Measurements from ENCODE around the gene SFMBT2. TPM values are rescaled to one million over a fixed set of nuclear protein-coding genes. Genes with fewer than 3 reads are reported as not detected.

SFMBT2 gene
- total and polyA plus RNA-seq, 10 of the 15 experiments (the other 5 are each of a cell fraction or from before 2014, with no cell fraction given), result 2.8 to 29.6 (median 15.1) TPM

DNA sequence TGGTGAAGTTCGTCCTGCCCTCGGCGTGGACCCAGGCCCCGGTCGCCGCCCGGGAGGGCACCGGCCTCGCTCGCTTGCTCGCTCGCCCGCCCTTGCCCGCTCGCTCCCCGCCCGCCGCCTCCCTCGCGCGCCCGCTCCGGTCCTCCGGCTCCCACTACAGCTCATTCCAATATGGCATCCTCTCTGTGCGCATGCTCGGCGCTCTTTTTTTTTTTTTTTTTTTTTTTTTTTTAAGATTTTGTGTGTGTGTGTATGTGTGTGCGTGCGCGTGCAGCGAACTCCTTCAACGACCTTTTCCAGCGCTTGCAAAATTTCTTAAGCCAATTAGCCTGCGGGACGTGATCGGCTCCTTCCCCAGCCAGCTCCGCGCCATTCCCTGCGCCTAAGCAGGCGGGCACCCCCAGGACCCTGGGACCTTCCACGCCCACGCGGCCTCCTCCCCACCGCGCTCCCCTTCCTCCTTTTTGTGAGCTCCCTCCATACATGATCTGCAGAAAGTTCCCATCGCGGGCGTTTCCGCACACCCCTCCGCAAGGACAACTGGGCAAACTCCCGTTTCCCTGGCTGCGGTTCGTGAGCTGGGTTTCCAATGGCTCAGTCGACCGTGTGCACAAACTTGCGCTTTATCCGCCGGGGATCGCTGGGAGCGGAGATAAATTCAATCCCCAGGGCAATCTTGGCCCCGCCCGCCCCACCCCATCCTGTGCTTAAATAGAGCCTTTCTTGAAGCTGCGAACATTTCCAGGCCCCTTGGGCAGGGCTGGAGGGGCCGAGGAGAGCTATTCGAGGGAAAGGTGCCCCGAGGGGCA lies at the start of gene SFMBT2 (continued):
- TF ChIP-seq ZNF384 (IDR thresholded peaks at IDR 0.05; ENCODE audit: borderline replicate concordance, low read depth, low read length) (peak; percentile 100), BACH1 (IDR thresholded peaks at IDR 0.05; ENCODE audit: borderline replicate concordance) (no peak; the same call in 1 of the 2 replicates), IKZF2 (IDR thresholded peaks at IDR 0.05) (peak; percentile 57 to 64), TCF3 (IDR thresholded peaks at IDR 0.05; ENCODE audit: borderline replicate concordance, insufficient read depth, low read depth, low read length) (no peak), NR2C2 (IDR thresholded peaks at IDR 0.05; ENCODE audit: borderline replicate concordance, control insufficient read depth, insufficient read length, low read depth) (no peak)

DNA sequence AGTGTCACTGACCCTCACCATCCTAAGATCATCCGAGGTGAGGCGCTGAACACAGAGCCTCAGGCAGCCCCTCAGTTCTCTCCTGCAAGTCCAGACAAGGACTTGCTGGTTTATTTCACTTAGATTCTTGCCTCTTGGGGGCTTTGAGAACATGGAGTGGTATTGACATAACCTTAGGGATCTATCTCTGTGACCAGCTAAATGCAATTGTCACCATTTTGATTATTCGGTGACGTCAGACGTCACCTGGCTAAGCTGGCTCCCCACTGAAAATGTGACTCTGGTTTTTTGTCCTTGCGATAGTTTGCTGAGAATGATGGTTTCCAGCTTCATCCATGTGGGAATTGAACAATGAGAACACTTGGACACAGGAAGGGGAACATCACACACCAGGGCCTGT lies 49.2 kb upstream of the SFMBT2 start:
- ChIA-PET CTCF (interaction anchor here (1.0 to 1.7 kb wide), 3 partner anchors 10 to 65 kb away, joined by 3 to 6 read pairs (median 4); no protein-coding TSS in a partner anchor), SMC1A (ENCODE audit: uncharacterized antibody, unreplicated experiment) (interaction anchor here (2.6 to 2.7 kb wide), 2 partner anchors 9 to 12 kb away, joined by 9 read pairs; no protein-coding TSS in a partner anchor), POLR2A (interaction anchor here (1.2 kb wide), 1 partner anchor 15 kb away, joined by 3 read pairs; no protein-coding TSS in a partner anchor), RAD21 (ENCODE audit: unreplicated experiment) (interaction anchor here (0.6 to 1.6 kb wide), 3 partner anchors 12 to 309 kb away, joined by 3 to 5 read pairs (median 3); no protein-coding TSS in a partner anchor)
- TF ChIP-seq BCL11A (IDR thresholded peaks at IDR 0.05; ENCODE audit: low read depth, low read length), result no peak
- no peak for TF ChIP-seq NFIC (IDR thresholded peaks at IDR 0.05; ENCODE audit: low read depth, low read length)
- no peak for TF ChIP-seq ZZZ3 (IDR thresholded peaks at IDR 0.05; ENCODE audit: control insufficient read depth, insufficient read length, low read depth)
- TF ChIP-seq FOXM1 (IDR thresholded peaks at IDR 0.05; ENCODE audit: low read depth, low read length), result no peak
- TF ChIP-seq ESRRA (IDR thresholded peaks at IDR 0.05; ENCODE audit: low read length), result no peak
- TF ChIP-seq, protein P1, sequence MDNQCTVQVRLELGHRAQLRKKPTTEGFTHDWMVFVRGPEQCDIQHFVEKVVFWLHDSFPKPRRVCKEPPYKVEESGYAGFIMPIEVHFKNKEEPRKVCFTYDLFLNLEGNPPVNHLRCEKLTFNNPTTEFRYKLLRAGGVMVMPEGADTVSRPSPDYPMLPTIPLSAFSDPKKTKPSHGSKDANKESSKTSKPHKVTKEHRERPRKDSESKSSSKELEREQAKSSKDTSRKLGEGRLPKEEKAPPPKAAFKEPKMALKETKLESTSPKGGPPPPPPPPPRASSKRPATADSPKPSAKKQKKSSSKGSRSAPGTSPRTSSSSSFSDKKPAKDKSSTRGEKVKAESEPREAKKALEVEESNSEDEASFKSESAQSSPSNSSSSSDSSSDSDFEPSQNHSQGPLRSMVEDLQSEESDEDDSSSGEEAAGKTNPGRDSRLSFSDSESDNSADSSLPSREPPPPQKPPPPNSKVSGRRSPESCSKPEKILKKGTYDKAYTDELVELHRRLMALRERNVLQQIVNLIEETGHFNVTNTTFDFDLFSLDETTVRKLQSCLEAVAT (IDR thresholded peaks at IDR 0.05), result no peak
- no peak for TF ChIP-seq YY1 (IDR thresholded peaks at IDR 0.05; ENCODE audit: low read depth, low read length)
- TF ChIP-seq, protein P2, sequence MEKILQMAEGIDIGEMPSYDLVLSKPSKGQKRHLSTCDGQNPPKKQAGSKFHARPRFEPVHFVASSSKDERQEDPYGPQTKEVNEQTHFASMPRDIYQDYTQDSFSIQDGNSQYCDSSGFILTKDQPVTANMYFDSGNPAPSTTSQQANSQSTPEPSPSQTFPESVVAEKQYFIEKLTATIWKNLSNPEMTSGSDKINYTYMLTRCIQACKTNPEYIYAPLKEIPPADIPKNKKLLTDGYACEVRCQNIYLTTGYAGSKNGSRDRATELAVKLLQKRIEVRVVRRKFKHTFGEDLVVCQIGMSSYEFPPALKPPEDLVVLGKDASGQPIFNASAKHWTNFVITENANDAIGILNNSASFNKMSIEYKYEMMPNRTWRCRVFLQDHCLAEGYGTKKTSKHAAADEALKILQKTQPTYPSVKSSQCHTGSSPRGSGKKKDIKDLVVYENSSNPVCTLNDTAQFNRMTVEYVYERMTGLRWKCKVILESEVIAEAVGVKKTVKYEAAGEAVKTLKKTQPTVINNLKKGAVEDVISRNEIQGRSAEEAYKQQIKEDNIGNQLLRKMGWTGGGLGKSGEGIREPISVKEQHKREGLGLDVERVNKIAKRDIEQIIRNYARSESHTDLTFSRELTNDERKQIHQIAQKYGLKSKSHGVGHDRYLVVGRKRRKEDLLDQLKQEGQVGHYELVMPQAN (conservative IDR thresholded peaks at IDR 0.05), result no peak
- no peak for TF ChIP-seq MEF2B (IDR thresholded peaks at IDR 0.05; ENCODE audit: partially characterized antibody, poor library complexity, severe bottlenecking)
- TF ChIP-seq, protein P3, sequence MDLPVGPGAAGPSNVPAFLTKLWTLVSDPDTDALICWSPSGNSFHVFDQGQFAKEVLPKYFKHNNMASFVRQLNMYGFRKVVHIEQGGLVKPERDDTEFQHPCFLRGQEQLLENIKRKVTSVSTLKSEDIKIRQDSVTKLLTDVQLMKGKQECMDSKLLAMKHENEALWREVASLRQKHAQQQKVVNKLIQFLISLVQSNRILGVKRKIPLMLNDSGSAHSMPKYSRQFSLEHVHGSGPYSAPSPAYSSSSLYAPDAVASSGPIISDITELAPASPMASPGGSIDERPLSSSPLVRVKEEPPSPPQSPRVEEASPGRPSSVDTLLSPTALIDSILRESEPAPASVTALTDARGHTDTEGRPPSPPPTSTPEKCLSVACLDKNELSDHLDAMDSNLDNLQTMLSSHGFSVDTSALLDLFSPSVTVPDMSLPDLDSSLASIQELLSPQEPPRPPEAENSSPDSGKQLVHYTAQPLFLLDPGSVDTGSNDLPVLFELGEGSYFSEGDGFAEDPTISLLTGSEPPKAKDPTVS (IDR thresholded peaks at IDR 0.05; ENCODE audit: low read depth, low read length), result no peak
- no peaks in the 10 kb centered on the region for H3K27me3 ChIP-seq (replicated peaks in 1 of 2; ENCODE audit: control insufficient read depth in 2 of 2, insufficient read depth in 2 of 2, low read length in 1 of 2)
- 97% methylated on average over 6 of the region's 6 CpGs for WGBS (ENCODE audit: insufficient coverage, insufficient replicate concordance, low lambda C conversion rate, missing lambda C conversion rate)
- H2AFZ ChIP-seq (ENCODE audit: control insufficient read depth, low read depth, low read length), result no peak overlapping the region
- in situ Hi-C loops (cut with MboI) (no loop called here), intact Hi-C loops (cut with micrococcal nuclease; ENCODE audit: unreplicated experiment) (no loop called here)
- BruUV-seq (replicated peaks), result no TSS peak
- no peak for ATAC-seq
- no peak for DNase-seq (ENCODE audit: low read depth, low spot score)
- no peak overlapping the region for H3K9ac ChIP-seq (ENCODE audit: control insufficient read depth, insufficient read depth, low read length)
- H3K4me3 ChIP-seq, result no peak overlapping the region
- H3K36me3 ChIP-seq (ENCODE audit: control insufficient read depth in 2 of 2, insufficient read depth in 2 of 2, low read length in 1 of 2), result no peaks in the 10 kb centered on the region
- no peaks in the 10 kb centered on the region for H4K20me1 ChIP-seq (ENCODE audit: control insufficient read depth, insufficient read depth)
- FAIRE-seq, result no peak
- H3K27ac ChIP-seq (ENCODE audit: control insufficient read depth, insufficient read depth), result no peak overlapping the region
- no peaks in the 10 kb centered on the region for H3K79me2 ChIP-seq (ENCODE audit: control insufficient read depth, insufficient read depth, low read length)
- no peaks in the 10 kb centered on the region; the same call in 1 of the 3 replicates for H3K9me3 ChIP-seq (replicated peaks; ENCODE audit: control insufficient read depth, insufficient read depth, low read length)
- no peak overlapping the region for H3K4me2 ChIP-seq (ENCODE audit: control insufficient read depth, insufficient read depth)
- H3K4me1 ChIP-seq (ENCODE audit: control insufficient read depth, insufficient read depth, low read length), result peaks cover 17% of the 10 kb centered on the region
